ENCODE results near the gene SLC6A3.

The SLC6A3 gene

DNA sequence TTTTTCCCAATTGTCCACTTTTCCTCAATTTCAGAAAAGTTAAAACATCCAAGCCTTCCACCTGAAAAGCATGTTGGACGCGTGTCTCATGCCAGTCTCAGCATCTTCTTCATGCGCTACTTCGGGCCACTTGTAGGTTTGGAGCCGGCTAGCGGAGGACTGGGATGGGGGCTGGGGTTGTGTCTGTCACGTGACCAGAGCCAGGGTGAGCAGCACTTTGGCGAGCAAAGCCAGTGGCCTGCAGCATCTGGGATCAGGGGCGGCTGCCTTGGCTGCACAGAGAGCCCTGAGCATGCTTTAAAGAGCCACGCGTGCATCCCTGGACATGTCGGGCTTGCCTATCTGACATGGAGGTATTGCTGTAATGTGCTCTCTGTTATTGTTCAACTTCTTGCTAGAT is 41.2 kb downstream of the SLC6A3 start:
- no peak for DNase-seq

- DNase-seq: no peak
Measured at GRCh38 chr5:1402611-1403255, 42.5 kb downstream of the SLC6A3 start.

GRCh38 chr5:1401536-1402138 is 43.6 kb downstream of the SLC6A3 start:
- DNase-seq: peak; percentile 73

DNA sequence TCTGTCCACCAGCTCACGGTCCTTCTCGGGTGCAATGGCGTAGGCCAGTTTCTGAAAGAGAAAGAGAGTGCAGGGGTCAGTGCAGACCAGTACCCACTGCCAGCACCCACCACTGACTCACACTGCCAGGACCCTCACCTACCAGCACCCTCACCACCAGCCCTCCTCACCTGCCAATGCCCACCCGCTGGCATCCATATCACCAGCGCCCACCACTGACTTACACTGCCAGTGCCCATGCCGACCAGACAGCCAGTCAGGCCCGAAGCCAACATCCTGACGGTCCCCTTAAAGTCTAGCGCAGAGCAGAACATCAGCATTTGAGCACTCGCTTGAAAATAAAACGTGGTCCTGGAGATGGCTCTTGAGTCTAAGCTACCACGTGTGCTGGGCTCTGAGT is 44.3 kb downstream of the SLC6A3 start:
- DNase-seq: no peak

DNA sequence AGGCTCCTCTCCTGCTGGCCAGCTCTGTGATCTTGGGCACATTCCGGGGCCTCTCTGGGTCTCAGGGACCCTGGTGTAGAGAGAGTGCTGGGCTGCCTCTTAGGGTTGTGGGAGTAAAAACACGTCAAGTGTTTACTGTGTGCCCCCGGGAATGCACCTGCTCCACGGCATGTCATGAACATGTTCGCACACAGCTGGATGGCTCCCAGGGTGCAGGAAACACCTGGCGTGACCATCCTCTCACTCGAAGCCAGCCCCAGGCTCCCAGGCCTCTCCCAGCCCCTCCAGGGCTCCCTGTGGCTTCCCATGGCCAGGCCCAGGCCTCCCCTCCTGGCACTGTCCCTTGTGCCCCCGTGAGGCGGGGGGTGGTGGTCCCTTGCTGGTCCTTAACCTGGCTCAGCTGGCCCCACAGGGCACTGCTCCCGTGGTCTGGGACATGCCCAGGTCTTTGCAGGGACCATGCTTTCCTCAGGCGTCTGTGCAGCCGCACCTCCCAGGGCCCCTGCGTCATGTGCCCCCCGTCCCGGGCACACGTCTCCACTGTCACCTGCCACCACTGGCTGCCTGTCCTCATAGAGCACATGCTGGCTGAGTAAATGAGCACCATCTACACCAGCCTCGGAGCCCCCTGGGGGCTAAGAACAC is 44.9 kb downstream of the SLC6A3 start:
- DNase-seq: peak; percentile 70

GRCh38 chr5:1399737-1400136 is 45.5 kb downstream of the SLC6A3 start:
- peak; percentile 16 for DNase-seq

- no peak for DNase-seq
Measured at GRCh38 chr5:1396293-1396816, 48.9 kb downstream of the SLC6A3 start.

GRCh38 chr5:1394881-1395860 is 50.1 kb downstream of the SLC6A3 start:
- DNase-seq: no peak

DNA sequence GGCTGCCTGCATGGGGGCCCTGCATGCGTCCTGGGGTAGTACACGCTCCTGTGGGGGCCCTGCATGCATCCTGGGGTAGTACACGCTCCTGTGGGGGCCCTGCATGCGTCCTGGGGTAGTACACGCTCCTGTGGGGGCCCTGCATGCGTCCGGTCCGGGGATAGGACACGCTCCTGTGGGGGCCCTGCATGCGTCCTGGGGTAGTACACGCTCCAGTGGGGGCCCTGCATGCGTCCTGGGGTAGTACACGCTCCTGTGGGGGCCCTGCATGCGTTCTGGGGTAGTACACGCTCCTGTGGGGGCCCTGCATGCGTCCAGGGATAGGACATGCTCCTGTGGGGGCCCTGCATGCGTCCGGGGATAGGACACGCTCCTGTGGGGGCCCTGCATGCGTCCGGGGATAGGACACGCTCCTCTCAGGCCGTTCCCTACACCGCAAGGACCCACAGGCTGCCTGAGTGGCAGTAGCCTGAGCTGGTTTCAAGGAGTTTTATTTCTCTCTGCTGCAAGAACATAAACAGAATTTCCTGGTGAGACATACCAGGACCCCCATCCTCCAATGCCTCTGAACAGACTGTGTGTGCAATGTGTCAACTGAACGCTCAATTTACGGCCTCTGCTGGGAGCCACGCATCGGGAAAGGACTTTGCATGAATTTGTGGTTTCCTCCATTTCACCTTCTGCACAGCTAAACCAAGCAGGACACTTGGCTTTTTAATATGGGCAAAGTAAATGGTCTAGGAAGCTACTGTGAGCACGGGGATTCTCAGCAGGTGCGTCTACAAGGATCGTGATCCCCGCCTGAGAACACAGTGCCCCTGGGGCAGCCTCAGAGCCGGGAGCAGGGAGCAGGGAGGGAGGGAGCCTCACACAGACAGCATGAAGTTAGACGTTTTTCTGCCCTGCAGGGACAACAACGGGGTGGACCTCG is 51.4 kb downstream of the SLC6A3 start:
- no peak for DNase-seq

GRCh38 chr5:1392801-1393565 is 52.3 kb downstream of the SLC6A3 start:
- DNase-seq: no peak

- DNase-seq: no peak
Measured at GRCh38 chr5:1392261-1392660, 53.0 kb downstream of the SLC6A3 start.

DNA sequence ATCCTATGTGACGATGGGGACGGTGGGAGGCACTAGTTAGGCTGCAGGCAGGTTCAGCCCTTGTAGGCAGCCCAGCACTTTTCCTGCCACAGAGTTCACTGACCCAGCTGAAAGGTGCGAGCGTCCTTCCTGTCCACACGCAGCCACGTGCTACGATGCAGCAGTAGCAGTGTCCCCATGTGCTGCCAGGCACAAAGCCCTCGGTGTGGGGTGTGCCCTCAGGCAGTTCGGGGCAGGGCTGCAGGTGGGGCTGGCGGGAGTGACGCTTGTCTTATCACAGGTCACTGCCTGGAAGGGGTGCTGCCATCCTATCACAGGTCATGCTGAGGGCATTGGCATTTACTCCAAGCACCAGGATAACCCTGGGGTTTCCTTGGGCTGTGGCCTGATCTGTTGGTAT is 53.5 kb downstream of the SLC6A3 start:
- DNase-seq: no peak

GRCh38 chr5:1390861-1391600 is 54.2 kb downstream of the SLC6A3 start:
- DNase-seq: peak; percentile 90

- no peak for DNase-seq
Measured at GRCh38 chr5:1390333-1390732, 54.9 kb downstream of the SLC6A3 start.

DNA sequence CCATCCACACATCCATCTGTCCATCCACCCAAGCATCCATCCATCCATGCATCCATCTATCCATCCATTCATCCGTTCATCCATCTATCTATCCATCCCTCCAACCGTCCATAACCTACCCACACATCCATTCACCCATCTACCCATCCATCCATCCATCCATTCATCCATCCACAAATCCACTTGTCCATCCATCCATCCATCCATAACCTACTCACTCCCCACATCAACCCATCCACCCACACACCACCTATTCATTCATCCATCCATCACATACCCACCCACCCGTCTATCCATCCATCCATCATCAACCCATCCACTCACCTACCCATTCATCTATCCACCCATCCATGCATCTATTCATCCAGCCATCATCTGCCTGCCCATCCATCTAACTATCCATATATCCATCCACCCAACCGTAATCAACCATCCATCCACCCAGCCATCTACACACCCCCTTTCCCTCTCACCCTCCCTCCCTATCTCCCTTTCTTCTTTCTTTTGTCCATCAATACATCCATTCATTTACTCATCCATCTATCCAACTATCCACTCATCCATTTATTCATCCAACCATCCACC is 56.8 kb downstream of the SLC6A3 start:
- DNase-seq: peak; percentile 53

DNA sequence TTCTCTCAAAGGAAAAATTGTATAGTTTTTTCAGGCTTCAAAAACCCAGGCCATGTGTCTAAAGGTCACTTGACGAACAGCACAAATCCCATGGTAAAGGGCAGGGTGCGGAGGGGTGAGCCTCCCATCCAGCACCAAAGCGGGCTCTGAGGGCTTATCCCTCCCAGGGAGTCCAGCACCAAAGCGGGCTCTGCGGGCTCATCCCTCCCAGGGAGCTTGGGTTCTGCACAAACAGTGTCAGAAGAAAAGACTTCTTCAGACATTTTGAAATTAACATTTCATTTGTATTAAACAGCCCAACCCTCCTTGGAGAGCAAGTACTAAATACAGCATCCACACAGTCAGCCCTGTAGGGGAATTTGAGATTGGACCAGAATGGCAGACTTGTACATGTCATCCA is 57.4 kb downstream of the SLC6A3 start:
- DNase-seq: no peak

DNA sequence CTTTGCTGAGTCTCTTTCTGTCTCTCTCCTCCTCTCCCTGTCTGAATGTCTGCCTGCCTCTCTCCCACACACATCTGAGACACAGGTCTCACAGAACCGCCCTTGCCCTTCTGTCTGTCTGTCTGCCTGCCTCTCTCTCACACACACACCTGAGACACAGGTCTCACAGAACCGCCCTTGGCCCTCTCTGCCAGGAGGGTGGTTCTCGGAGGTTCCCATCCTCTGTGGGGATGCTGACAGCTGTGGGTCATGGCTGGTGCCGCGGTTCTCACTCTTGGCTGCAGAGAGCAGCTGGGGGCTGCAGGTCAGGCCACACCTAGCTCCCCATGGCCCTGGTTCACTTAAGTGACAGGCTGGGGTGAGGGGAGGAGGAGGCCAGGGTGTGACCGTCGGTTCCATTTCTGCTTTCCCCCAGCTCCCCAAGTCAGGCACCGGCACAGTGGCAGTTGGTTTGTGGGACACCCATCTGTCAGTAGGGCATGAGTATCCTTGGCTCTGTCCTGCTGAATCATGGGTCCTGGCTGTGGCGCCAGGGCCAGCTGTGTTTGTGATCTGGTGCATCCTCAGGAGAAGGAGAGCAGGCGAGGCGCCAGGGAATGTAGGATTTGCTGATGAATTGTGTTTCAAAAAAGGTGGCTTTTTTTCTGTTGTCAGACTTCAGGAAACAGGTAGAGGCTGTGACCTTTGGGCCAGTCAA is 58.0 kb downstream of the SLC6A3 start:
- peak; percentile 27 for DNase-seq

- peak; percentile 72 for DNase-seq
Measured at GRCh38 chr5:1386274-1386717, 58.9 kb downstream of the SLC6A3 start.
